Activated T-cell treated with anti-CD3 and anti-CD28 coated beads, Interleukin-2, amount 50 U/mL, for 24 hours (primary cell): ENCODE measurements around the gene NUAK1.

ENCODE experiments used
- DNase-seq: peaks from one replicate; pipeline ENCODE4 v3.0.0-alpha.2; 2020
- H3K27ac Mint-ChIP-seq: 2 replicates; pipeline ENCODE4 v1.8.0; 2020; ENCODE audit warnings: mild to moderate bottlenecking, mixed read lengths
- H3K27me3 Mint-ChIP-seq: 2 replicates; pipeline ENCODE4 v1.8.0; 2020; ENCODE audit warnings: mixed read lengths
- H3K36me3 Mint-ChIP-seq: 2 replicates; pipeline ENCODE4 v1.8.0; 2020; ENCODE audit warnings: low read depth, mixed read lengths
- H3K4me1 Mint-ChIP-seq: 2 replicates; pipeline ENCODE4 v1.8.0; 2020; ENCODE audit warnings: low read depth, mixed read lengths
- H3K4me3 Mint-ChIP-seq: 2 replicates; pipeline ENCODE4 v1.8.0; 2020; ENCODE audit warnings: mild to moderate bottlenecking, moderate library complexity, mixed read lengths
- H3K9me3 Mint-ChIP-seq: 2 replicates; pipeline ENCODE4 v1.8.0; 2020; ENCODE audit warnings: mixed read lengths

NUAK1 gene

DNA sequence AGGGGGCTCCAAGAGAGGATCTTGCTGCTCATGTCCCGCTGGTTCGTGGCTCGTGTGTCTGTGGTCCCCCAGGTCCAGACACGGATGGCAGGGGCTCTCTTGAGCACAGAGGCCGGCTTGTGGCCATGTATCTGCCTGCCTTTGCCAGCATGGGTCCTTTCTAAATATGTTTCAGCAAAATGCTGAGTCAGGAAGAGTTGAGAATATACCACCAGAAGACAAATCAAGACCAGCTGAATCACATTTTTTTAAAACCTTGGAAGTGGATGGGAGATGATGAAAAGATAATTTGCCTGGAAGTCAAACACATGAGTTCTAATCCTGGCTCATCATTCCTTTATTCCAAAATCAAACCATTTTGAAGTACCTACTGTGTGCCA, 58.0 kb downstream of the NUAK1 start:
- H3K27me3 Mint-ChIP-seq = peaks cover 68% of the 10 kb centered on the region
- DNase-seq = no peak
- H3K9me3 Mint-ChIP-seq = no peaks in the 10 kb centered on the region
- H3K4me3 Mint-ChIP-seq = no peak overlapping the region
- no peaks in the 10 kb centered on the region for H3K4me1 Mint-ChIP-seq
- no peak overlapping the region for H3K27ac Mint-ChIP-seq
- no peaks in the 10 kb centered on the region for H3K36me3 Mint-ChIP-seq

DNA sequence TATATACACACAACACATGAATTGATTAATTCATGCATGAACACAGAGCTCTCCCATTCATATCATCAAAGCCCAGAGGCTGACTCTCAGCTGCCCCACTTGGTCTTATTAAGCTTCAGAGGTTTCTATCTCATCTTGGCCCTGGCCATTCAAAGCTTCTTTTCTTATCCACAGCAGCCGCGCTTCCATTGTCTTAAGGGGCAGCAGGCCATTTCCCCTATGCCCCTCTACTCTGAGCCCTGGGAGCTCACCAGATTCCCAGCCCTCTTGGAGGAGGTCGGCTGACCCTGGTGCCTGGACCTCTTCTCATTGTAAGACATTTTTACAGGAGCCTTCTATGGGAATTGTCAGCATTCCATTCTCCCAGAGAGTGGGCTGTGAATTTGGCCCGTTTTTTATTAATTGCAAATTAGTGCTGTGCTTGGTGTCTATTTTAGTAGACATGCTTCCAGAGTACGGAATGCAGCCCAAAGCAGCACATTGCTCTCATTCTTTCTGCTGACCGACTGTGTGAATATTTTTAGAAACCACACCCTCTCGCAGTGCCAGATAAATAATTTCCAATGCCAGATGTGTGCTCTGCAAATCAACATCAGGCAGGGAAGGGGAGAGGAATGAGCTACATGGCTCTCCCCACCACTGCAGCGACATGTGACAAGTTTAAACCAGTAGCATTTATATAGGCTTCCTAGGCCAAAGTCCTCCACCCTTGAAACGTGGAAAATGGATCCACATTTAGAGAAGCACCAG, 58.5 kb downstream of the NUAK1 start:
- H3K4me3 Mint-ChIP-seq = no peak overlapping the region
- no peaks in the 10 kb centered on the region for H3K4me1 Mint-ChIP-seq
- H3K27me3 Mint-ChIP-seq = peaks cover 68% of the 10 kb centered on the region
- DNase-seq = no peak
- H3K9me3 Mint-ChIP-seq = no peaks in the 10 kb centered on the region
- no peaks in the 10 kb centered on the region for H3K36me3 Mint-ChIP-seq
- no peak overlapping the region for H3K27ac Mint-ChIP-seq

DNA sequence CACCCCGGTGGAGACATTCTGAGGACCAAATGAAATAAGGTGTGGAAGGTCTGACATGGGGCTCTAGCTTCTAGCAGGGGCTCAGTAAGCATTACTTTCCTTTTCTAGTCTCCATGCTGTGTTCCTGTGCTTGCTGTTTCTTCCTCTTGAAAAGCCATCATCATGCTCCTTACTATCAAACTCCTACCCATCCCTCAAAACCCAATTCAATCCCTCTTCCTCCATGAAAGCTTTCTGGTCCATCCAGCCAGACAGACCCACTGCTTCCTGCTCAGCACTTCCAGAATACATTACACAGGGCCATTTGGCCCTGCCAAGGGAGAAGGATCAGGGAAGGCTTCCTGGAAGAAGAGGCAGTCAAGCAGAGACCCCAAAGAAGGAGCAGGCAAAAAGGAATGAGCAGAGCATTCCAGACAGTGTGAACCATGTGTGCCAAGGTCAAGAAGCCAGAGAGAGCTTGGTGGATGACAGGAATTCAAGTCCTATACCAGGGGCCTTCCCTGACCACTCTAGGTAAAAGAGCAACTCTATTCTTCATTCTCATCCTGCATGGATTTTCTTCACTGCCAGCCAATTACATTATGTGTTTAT, 59.5 kb downstream of the NUAK1 start:
- H3K9me3 Mint-ChIP-seq = no peaks in the 10 kb centered on the region
- peaks cover 72% of the 10 kb centered on the region for H3K27me3 Mint-ChIP-seq
- H3K4me1 Mint-ChIP-seq = no peaks in the 10 kb centered on the region
- H3K36me3 Mint-ChIP-seq = no peaks in the 10 kb centered on the region
- no peak overlapping the region for H3K27ac Mint-ChIP-seq
- no peak for DNase-seq
- H3K4me3 Mint-ChIP-seq = no peak overlapping the region

DNA sequence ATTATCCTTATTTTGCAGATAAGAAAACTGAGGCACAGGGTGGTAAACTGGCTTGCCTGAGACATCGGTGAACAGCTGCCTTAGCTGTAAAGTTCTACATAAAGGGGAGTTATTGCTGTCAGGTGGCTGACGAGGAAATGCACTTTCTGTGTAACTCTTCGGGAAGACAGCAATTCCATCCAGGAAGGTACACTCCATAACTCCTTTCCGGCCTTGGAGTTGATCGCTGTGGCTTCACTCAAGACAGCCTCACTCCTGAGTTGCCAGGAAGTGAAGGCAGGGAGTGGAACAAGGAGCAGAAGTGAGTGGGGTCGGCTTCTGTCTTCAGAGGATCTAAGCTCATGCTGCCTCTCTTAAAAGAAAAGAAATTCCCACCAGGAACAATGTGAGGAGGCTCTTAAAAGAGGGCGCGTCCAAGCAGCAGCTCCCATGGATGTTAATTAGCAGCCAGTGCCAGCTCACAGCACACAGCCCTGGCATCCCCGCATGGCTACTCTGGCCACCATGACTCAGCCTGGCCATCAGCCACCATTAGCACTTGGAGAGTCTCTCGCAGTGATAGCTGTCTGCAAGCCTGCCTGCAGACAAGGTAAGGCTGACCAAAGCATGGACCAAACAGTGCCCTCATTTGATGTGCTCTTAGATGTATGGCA, 60.3 kb downstream of the NUAK1 start:
- peaks cover 68% of the 10 kb centered on the region for H3K27me3 Mint-ChIP-seq
- no peak overlapping the region for H3K27ac Mint-ChIP-seq
- H3K4me3 Mint-ChIP-seq = no peak overlapping the region
- no peaks in the 10 kb centered on the region for H3K4me1 Mint-ChIP-seq
- DNase-seq = no peak
- H3K9me3 Mint-ChIP-seq = no peaks in the 10 kb centered on the region
- no peaks in the 10 kb centered on the region for H3K36me3 Mint-ChIP-seq

DNA sequence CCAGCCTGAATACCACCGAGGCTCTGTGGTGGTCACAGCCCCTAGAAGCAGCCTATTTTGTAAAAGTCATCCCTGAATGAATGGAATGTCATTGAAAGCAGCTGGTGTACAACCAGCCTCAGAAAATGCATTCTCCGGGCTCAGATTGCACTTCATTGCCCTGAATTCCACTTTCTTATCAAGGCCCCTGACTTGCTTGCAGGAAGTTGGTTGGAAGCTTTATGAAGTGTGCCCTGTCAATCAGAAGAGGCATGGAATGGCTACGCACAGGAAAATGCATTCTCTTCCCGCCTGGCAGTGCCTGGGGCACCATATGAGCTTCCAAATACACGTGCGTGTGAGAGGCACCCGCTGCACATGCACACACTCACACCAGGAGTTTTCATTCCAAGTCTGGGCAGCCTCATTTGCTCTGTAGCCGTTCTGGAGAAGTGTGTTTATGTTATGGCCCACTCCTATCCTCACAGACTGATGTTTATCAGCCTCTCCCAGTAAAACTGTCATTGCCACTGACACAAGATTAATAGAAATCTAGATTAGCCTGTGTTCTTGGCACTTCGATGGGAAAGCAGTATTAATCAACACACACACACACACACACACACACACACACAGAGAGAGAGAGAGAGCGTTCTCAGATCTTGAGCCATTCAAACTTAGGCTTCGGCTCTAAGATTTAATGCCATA, 63.9 kb downstream of the NUAK1 start:
- H3K36me3 Mint-ChIP-seq = no peaks in the 10 kb centered on the region
- no peak overlapping the region for H3K4me3 Mint-ChIP-seq
- H3K4me1 Mint-ChIP-seq = peaks cover 4% of the 10 kb centered on the region
- DNase-seq = no peak
- no peaks in the 10 kb centered on the region for H3K9me3 Mint-ChIP-seq
- no peak overlapping the region for H3K27ac Mint-ChIP-seq
- H3K27me3 Mint-ChIP-seq = peaks cover 49% of the 10 kb centered on the region

DNA sequence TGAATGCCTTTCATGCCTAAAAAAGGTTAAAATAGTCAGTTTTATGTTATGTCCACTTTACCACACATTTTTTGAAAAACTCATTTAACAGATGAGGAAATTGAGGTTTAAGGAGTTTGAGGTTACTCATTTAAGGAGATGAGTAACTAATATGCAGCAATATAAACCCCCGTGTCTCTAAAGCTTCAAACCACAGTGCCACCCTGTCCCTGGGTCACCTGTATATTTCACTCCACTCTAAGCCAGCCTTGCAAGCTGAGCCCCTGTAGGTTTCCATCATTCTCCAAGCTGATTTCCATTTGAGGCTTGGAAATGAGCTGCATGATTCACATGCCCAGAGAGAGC, 64.4 kb downstream of the NUAK1 start:
- Mint-ChIP-seq H3K27ac (no peak overlapping the region), H3K9me3 (no peaks in the 10 kb centered on the region), H3K36me3 (no peaks in the 10 kb centered on the region), H3K4me1 (peaks cover 4% of the 10 kb centered on the region), H3K4me3 (no peak overlapping the region), H3K27me3 (peaks cover 48% of the 10 kb centered on the region)
- DNase-seq = no peak

DNA sequence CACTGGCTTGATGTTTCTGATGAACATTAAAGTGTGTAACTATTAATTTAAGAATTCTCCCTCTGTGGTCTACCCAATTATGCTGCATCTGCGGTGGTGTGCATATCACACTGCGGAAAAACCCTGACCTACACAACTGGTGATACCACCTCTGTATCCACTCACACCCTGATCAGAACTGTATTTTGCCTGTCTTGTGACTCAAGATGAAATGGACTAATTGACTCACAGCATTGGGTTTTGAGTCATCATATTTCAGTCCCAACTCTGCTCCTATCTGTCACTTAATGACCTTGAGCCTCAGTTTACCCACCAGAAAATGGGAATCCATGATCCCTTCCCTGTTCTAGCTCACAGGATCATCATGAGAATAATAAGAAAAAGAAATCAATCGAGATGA, 65.6 kb downstream of the NUAK1 start:
- no peak overlapping the region for H3K4me3 Mint-ChIP-seq
- H3K27me3 Mint-ChIP-seq = peaks cover 39% of the 10 kb centered on the region
- no peak overlapping the region for H3K27ac Mint-ChIP-seq
- no peak for DNase-seq
- H3K4me1 Mint-ChIP-seq = peaks cover 4% of the 10 kb centered on the region
- no peaks in the 10 kb centered on the region for H3K36me3 Mint-ChIP-seq
- no peaks in the 10 kb centered on the region for H3K9me3 Mint-ChIP-seq

DNA sequence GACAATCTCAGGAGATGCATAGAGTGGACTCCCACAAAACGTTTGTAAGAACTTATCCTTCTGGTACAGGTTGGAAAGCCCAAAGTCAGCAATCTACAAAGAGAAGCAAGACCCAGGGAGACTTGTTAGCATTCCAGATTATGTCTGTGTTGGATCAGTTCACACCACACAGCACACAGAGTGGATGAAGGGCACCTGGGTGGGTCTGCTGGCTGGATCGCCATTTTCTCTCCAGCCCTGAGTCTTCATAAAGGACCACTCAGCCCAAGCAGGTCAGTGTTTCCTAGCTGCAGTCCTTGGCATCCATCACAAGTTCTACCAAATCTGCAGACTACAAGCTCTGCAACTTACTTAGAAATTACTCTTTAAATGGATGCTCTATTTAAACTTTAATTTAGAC, 66.0 kb downstream of the NUAK1 start:
- H3K4me3 Mint-ChIP-seq = no peak overlapping the region
- no peak for DNase-seq
- no peak overlapping the region for H3K27ac Mint-ChIP-seq
- H3K27me3 Mint-ChIP-seq = peaks cover 37% of the 10 kb centered on the region
- H3K9me3 Mint-ChIP-seq = no peaks in the 10 kb centered on the region
- H3K36me3 Mint-ChIP-seq = no peaks in the 10 kb centered on the region
- peaks cover 4% of the 10 kb centered on the region for H3K4me1 Mint-ChIP-seq

DNA sequence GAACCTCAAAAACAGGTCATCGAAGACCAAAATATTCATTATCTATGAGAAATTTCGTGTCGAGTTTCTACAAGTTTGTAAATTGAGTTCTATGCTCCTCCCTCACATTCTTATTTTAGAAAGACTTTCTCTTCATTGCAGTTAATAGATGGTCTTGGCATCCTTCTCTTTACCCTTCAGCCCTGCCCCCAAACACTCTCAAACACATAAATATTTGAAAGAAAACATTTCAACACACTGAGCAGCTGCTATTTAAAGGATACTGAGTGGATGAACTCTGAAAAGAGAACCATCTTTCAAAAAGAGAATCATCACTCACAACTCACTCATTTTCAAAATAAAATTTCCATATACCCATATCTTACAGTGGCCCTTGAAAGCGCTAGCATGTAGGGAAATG, 67.1 kb downstream of the NUAK1 start:
- H3K4me3 Mint-ChIP-seq = no peak overlapping the region
- H3K4me1 Mint-ChIP-seq = peaks cover 4% of the 10 kb centered on the region
- peaks cover 26% of the 10 kb centered on the region for H3K27me3 Mint-ChIP-seq
- no peaks in the 10 kb centered on the region for H3K9me3 Mint-ChIP-seq
- no peak overlapping the region for H3K27ac Mint-ChIP-seq
- H3K36me3 Mint-ChIP-seq = no peaks in the 10 kb centered on the region
- DNase-seq = no peak

DNA sequence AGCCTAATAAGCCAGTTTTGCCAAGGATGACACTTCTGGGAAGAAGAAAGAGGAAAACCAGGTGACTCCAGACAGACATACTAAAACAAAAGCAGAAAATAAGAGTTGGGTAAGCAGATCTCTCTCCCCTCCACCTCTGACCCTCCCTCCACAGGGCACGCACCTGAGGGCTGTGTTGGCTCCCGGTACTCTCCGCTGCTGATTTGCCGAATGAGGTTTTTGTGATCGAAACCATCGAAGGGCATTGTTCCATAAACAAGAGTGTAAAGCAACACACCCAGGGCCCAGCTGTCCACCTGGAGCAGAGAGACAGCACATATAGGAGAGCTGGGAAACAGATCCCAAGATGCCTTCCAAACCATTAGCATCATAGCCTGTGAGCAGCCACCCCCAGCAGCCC, 68.1 kb downstream of the NUAK1 start:
- Mint-ChIP-seq H3K27ac (no peak overlapping the region), H3K9me3 (no peaks in the 10 kb centered on the region), H3K4me3 (no peak overlapping the region), H3K36me3 (no peaks in the 10 kb centered on the region), H3K27me3 (peaks cover 17% of the 10 kb centered on the region), H3K4me1 (peaks cover 4% of the 10 kb centered on the region)
- no peak for DNase-seq

DNA sequence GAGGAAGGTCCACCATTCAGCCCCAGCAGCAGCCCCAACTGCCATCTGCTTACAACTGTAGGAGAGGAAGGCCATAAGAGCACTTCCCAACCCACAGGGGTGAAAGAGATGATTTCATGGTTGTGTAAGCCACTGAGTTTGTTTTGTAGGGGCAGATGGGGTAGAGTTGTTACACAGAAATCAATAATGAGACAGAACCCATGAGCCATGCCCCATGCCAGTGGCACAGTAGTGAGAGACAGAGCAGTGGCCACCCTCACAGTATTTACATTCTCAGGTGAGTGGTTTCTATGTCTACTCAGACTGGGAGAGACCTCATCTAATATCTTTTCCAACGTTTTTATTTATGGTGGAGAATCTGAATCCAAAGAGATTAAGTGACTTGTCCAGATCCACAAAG, 68.6 kb downstream of the NUAK1 start:
- Mint-ChIP-seq H3K36me3 (no peaks in the 10 kb centered on the region), H3K9me3 (no peaks in the 10 kb centered on the region), H3K4me3 (no peak overlapping the region), H3K27me3 (peaks cover 17% of the 10 kb centered on the region), H3K27ac (no peak overlapping the region), H3K4me1 (peaks cover 4% of the 10 kb centered on the region)
- DNase-seq = no peak

DNA sequence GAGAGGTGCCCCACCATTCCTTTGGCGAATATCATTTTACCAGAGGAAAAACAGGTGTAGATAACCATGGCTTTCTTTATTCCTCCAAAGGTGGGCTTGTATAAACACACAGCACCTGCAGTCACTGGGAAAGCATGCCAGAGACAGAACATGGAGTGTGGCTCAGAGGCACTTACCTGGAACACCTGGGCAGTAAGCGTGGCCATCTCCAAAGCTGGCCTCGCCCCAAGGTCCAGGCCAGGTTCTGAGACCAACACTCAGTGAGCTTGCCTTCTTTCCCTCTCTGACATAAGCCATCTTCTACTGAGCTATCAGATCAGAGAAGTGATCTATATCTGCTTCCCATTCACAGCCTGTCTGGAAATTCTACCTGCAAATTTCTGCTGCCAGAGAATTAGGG, 70.5 kb downstream of the NUAK1 start:
- no peak overlapping the region for H3K27ac Mint-ChIP-seq
- H3K4me1 Mint-ChIP-seq = peaks cover 3% of the 10 kb centered on the region
- no peaks in the 10 kb centered on the region for H3K9me3 Mint-ChIP-seq
- H3K36me3 Mint-ChIP-seq = no peaks in the 10 kb centered on the region
- no peak overlapping the region for H3K4me3 Mint-ChIP-seq
- H3K27me3 Mint-ChIP-seq = peaks cover 5% of the 10 kb centered on the region
- no peak for DNase-seq

DNA sequence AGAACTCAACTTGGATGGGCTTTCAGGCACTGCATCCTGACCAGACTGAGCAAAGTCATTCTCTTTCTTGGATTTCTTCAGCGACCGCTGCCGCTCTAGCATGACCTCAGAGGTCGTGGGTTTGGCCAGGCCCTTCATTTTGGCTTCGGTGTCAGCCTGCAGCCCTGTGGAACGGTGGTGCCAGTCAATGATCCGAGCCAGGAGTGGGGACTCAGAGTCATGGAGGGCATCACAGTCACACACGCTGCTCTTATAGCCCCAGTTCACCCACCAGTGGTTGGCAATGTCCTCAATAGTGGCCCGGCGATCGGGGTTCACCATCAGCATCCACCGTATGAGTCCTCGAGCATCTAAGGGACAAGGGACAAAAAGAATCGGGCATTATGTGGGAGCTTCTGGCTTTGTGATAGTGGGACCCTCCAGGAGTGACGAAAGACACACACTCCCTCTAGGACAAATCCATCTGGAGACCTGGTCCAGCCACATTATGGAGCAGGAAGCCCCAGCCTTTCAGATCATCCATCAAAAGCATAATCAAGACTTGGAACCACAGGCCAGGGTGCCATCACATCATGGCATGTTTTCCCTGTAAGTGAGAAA, 71.0 kb downstream of the NUAK1 start:
- H3K36me3 Mint-ChIP-seq = no peaks in the 10 kb centered on the region
- no peaks in the 10 kb centered on the region for H3K4me1 Mint-ChIP-seq
- H3K9me3 Mint-ChIP-seq = no peaks in the 10 kb centered on the region
- no peak for DNase-seq
- H3K27ac Mint-ChIP-seq = no peak overlapping the region
- no peak overlapping the region for H3K4me3 Mint-ChIP-seq
- peaks cover 2% of the 10 kb centered on the region for H3K27me3 Mint-ChIP-seq

DNA sequence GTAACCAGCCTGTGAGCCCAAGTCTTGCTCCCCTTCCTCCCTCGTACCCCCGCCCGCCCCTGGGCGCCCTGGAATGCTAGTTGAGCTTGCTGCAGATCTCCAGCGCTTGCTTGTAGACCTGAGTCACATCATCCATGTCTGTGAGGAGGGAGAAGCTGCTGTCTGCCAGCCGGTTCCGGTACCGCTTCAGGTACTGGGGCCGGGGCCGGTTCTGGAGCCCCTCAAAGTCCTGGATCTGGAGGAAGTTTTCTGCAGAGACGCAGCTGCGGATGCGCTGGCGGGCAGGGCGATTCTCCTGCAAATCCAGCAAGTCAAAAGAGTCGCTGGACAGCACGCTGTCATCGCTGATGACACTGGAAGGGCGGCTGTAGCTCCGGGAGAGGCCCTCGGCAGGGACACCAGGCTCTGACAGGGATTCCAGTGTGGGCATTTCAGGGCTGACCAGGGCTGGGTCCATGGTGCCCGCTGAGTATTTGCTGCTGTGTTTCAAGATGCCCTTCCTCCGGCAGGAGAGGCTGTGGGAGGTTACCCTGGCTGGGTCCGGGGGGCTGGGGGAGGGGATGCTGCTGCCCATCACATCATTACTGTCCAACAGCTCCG, 71.9 kb downstream of the NUAK1 start:
- no peaks in the 10 kb centered on the region for H3K9me3 Mint-ChIP-seq
- no peaks in the 10 kb centered on the region for H3K36me3 Mint-ChIP-seq
- no peak for DNase-seq
- H3K27ac Mint-ChIP-seq = no peak overlapping the region
- H3K4me1 Mint-ChIP-seq = no peaks in the 10 kb centered on the region
- H3K27me3 Mint-ChIP-seq = peaks cover 2% of the 10 kb centered on the region
- no peak overlapping the region for H3K4me3 Mint-ChIP-seq
